Stimulated activated CD8-positive, alpha-beta memory T cell treated with anti-CD3 and anti-CD28 coated beads, Interleukin-7, amount 100 ng/mL, for 24 hours (primary cell): Measurements from ENCODE around the gene DIDO1.

Source experiments
- DNase-seq: peaks from one replicate; pipeline ENCODE4 v3.0.0-alpha.2; 2020; ENCODE audit warnings: low read depth

The DIDO1 gene

DNA sequence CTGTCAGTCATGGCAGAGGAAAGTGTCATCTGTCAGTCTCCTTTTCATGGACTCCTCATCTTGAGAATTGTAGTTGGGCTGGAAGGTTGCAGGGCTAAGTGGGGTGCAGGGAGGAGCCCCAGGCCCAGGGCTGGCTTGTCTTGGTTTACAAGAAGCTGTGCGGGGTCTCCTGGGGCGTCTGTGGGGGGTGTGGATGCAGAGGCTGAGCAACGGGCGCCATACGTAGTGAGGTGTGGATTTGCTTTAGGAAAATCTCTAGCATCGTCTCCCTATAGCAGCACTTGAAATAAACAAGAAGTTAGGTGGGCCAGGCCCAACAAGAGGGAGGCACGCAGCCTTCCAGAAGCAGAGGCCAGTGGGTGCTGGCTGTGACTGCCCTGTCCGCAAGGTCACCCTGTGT lies 24.4 kb upstream of the DIDO1 start:
- DNase-seq = no peak

DNA sequence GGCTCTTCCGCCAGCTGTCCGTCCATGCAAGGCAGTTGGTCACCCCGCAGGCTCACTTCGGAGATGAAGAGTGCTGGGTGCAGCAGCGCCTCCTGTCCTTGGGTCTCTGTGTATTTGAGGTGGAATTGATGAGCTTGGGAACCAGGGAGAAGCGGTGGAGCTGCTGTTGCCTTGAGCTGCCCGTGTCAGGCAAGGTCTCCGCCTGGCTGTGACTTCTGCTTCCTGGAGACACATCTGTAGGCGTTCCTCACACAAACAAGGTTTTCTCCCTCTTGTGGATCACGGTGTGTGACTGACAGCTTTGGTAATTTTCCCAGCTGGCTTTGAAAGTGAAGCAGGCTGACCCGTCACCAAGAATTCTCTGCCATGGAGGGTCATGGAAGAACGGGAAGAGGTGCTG lies 23.7 kb upstream of the DIDO1 start:
- no peak for DNase-seq

DNA sequence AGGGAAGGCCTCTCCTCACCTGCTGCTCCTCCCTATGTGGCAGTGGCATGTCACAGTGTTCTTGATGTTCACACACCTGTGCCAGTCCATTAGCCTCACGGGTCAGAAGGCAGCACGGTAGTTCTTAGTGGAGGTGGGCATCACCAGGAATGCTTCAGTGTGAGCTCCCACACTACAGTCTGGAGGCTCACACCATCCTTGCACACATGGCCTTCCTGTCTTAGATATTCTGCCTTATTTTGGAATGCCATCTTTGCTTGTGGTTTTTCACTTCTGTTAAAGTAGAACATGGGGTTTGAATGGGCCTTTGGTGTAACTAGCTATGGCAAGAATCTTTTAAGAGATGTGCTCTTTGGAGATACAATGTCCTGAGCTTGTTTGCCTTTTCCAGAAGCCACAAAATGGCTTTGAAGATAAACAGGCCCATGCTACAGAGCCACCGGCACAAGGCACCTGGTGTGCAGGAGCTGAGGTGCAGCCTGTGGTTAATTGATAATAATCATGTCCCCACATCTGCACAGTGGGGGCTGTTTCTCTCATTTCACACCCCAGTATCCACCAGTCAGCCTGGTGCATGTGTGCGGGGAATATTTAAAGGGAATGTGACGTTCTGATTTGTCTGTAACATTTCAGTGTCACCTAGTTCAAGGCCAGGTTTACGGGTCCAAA lies 23.0 kb upstream of the DIDO1 start:
- no peak for DNase-seq

DNA sequence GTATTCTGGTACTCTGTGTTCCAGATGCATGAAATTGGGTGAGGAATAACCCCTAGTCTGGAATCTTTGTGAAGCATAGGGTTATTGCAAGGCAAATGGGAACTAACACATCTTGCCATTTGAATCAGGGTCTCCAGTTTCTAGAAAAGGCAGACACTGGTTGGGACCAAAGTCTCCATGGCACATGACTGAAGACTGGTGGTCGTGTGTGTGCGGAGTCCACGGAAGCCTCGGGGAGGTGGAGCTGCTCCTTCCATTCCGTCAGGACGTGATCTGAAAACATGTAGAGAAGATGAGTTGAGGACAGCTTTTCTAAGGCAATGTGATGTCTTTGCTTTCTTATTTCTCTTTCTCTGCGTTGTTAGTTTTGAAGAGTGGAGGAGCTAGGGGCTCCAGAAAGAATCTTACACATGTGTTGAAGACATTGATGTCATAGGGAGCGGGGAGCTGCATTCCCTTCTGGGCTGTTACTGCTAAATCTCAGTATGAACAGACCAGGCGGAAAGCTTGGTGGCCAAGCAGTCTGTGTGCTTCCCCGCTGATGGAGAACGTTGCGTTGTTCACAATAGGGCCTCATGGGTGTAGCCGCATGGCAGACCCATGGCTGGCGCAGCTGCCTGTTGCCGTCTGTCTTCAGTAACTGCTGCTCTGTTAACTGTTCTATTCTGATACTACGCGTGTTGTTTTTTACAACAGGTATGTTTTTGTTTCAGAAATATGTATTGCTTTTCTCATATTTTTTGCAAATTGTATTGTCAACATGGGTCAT lies 21.4 kb upstream of the DIDO1 start:
- DNase-seq = no peak

DNA sequence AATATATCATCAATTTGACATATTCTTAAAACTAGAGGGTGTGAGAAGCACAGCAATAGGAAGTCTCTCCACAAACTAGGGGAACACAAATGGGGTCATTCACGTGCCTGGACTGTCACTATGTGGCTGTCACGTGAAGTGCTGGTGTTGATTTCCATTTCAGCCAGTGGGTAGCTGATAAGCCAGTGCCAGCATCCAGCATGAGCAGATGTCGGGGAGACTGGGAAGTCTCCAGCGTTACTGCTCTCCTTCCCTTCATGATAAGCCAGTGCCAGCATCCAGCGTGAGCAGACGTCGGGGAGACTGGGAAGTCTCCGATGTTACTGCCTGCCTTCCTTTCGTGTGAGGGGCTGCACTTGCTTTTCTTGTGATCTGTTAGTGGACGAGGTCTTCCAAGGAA lies 20.6 kb upstream of the DIDO1 start:
- DNase-seq = no peak

DNA sequence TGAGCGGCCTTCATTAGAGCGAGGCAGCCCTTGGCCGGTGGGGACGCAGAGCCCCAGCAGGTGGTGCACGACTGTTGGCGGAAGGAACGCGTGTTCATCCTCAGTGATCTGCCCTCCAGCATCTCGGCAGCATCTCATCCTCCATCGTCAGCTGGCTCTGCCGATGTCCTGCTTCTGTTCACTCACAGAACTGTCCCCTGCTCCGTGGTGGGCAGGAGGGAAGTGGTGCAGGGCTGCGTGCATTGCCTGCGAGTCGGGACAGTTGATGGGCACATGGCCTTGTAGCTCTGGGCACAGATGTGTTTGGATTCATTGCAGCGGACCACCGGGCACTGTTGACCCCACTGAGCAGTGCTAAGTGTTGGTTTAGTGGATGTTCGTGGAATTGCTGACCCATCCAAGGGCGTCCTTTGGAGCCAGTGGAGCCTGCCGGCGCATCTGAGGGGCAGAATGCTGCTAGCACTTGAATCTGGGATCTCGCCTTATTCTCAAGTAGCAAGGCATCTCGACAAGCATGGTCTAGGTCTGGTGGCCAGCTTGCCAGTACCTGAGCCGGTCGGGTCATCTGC lies 19.6 kb upstream of the DIDO1 start:
- no peak for DNase-seq

DNA sequence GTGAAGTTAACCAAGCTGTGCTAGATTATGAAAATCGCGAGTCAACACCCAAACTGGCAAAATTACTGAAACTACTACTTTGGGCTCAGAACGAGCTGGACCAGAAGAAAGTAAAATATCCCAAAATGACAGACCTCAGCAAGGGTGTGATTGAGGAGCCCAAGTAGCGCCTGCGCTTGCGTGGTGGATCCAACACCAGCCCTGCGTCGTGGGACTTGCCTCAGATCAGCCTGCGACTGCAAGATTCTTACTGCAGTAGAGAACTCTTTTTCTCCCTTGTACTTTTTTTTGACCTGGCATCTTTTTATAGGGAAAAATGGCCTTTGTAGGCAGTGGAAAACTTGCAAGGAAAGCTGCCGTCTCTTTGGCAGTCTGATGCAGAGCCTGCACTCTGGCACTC lies 18.4 kb upstream of the DIDO1 start:
- no peak for DNase-seq

DNA sequence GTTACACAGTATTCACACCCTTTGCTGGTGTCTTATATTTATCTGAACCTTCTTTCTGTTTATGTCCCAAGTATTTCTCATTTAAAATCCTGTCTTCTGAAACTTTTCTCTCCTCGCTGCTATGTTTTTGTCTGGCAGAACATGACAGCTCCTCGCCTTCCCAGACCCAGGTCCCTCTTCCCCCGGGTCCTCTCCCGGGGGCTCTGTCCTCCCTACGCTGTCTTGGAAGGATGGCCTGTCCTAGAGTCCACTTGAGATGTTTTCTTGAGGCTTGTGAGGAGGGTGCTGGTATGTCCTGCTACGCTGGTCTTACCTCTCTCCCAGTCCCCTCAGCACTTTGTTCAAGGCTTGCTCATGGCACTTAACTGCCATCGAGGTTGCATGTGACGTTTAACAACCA lies 17.9 kb upstream of the DIDO1 start:
- no peak for DNase-seq

DNA sequence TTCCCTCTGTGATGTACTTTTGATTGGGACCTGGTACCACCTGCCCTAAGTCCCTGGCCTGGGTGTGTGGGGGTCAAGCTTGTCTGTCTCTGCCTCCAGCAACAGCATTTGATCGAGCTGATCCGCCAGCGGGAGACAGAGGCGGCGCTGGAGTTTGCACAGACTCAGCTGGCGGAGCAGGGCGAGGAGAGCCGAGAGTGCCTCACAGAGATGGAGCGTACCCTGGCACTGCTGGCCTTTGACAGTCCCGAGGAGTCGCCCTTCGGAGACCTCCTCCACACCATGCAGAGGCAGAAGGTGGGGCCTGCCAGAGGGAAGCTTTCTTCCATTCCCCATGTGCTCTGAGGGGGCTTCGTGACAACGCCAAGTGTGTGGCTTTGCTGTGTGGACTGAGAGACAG lies 17.1 kb upstream of the DIDO1 start:
- DNase-seq = no peak

DNA sequence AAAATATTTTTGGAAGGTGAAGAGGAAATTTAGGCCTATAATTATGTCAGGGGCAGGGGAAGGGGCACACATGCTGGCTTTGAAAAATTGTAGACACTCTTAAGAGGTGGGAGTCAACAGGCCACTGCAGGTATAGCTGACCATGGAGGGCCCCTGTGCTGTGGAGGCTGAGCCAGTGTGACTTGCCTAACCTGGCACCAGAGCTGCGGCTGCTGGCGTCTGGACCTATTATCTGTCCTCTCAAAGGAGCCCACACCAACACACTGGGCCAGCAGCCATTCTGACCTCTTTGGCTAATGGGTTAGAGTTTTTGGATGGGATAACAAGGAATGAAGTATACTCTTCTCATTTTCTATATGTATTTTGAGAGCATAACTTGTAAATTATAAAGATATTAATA lies 16.2 kb upstream of the DIDO1 start:
- no peak for DNase-seq

DNA sequence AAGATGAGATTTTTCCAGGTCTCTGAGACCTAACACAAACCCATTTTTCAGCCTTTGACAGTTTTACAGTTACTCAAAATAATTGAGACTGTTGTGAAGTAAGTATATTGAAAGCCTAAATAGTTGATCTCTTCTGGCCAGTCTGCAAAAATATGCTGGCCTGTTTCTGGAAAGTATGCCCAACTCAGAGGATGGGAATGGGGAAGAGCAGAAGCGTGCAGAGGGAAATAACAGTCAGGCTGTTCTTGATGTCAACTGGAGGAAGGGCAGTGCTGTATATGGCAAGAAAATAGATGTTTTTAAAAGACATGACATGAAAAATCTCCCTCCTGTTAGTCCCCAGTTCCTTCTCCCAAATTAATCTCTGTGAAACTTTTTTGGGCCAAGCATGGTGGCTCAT lies 15.5 kb upstream of the DIDO1 start:
- DNase-seq = no peak

DNA sequence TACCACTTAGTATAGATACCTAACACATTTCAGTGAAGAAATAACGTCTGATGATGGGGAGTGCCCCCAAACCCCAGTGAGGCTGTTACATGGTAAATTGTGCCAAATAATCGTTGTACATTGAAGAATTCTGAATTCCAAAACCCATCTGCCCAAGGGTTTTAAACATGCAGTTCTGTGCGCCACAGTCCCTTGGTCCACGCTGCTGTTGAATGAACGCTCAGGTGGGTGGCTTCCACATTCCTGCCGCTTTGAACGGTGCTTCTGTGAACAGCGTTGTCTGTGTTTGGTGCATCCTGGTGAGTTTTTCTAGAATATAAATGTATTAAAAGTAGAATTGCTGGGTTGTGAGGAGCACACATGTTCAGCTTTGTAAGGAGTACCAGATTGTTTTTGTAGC lies 14.6 kb upstream of the DIDO1 start:
- DNase-seq = no peak

DNA sequence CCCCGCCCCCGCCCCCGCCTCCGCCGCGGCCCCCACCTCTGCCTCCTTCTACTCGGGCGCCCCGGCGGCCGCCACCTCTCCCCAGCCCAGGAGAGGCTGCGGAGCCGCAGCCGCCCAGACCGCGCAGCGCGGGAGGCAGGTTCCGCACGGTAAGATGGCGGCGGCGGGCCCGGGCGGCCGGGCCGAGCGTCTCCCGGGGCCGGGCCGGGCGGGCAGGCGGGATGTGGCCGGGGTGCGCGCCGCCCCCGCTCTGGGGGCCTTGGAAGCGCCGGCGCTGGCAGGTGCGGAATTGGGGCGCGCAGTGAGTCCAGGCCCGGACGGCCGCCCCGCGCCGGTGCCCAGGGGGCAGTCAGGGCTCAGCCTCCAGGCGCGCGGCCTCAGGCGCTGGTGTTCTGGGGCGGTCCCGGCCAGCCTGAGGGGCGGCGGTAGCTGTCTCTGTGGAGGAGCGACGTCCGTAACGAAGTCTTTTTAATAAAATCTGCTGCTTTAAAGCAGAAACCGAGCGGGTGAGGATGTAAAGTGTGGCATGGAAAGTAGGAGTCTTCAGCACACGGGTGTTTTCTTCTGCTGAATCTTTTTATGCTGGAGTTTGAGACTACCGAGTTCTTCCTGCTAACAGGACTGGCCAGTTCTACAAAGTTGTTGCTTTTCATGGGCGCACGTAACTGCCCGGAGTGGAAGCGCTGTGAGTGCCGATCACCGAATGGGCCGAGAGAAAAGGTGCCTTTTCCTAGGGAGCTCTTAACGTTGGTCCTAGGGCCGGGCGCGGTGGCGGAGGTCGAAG lies 12.0 kb upstream of the DIDO1 start, which contains the start of gene GID8:
Gene GID8, plus strand, starts transcription at position 43 of the 784 bp plus-strand sequence. CDS start 3,356 bp downstream, outside the sequence.
- no peak for DNase-seq

DNA sequence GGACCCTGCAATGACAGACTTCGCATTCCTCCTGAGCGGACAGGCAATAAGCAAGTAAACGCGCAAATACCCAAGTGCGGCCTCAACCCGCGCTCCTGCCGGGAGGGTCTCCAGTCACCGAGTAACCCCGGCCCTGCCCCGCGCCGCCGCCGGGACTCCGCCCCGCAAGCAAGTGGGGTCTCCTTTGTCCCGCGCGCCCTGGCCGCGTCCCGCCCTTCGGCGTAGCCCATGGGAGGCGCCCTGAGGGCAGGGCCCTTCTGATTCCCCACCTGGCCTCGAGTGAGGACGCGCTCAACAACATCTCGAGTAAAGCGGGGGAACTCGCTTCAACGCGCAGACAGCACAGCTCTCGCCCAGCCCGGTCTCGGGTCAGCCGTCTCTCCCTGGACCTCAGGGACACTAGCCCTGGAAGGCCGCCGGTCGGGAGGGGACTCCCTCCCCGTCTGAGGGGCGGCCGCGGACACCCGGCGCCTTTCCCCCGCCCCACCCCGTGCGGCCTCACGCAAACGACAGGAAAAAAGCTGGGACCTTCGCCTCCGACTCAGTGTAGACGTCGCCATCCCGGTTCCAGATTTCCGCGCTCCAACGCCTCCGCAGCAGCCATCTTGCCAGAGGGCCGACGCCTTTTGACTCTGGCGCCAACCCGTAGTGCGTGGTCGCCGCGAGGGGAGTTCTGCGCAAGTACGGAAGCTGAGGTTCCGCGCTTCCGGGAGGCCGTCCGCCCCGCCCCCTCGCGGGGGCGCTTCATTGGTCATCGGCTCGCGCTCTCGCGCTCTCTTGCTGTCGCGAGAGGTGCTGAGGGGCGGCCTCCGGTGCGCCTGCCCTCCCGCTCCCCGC lies 11.2 kb upstream of the DIDO1 start:
- peak; percentile 90 for DNase-seq

DNA sequence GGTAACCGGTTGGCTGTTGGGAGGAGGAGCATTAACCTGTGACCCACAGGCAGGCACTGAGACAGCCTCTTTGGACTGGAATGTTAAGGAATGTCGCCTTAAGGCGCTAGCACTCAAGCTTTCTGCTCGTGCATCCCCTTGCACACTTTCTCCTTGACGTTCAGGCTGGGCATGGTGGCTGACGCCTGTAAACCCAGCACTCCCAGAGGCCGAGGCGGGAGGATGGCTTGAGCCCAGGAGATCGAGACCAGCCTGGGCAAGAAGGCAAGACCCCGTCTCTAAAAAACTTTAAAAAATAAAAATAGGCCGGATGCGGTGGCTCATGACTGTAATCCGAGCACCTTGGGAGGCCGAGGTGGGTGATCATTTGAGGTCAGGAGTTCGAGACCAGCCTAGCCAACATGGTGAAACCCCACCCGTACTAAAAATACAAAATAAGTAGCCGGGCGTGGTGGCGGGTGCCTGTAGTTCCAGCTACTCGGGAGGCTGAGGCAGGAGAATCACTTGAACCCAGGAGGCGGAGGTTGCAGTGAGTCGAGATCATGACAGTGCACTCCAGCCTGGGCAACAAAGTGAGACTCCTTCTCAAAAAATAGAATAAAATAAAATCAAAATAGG lies 9.8 kb upstream of the DIDO1 start:
- DNase-seq = no peak

DNA sequence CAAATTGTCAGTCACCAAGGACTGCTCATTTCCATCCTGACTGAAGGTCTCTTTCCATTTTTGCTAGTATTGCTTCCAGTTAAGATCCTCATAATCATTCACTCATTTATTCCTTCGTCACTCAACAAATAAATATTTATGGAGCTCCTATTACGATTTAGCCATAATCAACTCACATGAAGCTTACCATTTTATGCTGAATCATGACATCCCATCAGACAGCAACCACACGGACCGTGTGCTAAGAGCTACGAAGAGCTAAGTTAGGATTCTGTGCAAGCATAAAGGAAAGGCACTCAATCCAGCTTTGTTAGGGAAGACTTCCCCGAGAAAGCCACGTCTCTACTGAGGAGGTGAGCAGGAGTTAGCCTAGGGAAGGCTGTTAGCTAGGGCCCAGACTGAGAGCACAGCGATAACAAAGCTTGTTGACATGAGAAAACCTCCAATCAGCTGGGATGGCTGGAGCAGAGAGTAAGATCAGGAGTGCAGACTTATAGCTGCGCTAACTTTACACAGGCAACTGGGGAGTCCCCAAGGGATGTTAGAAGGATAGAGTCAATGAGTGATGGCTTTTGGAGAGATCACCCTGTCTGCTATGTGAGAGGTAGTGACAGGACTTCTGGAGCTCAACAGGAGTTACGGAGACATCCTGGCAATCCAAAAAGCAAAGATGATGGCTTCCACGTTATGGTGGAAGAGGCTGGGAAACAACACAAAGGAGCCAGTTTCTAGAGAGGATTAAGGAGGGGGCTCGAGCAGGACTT lies 9.1 kb upstream of the DIDO1 start:
- DNase-seq = no peak

DNA sequence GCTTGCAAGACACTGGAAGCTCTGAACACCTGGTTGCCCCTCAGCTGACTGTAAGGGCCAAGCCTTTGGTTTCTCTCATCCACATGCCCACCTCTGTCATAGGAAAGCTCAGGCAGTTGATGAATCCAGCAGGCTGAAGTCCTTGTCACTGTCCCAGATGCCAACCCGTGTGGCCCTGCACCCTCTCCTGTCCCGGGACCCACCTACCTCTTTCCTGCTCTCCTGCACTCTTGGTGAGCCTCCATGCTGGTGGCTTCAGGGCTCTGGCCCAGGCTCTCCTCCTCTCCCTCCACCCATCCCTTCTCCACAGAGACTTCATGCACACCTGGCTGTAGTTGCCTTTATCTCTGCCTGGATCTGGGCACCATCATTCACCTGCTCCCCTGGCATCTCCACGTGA lies 7.7 kb upstream of the DIDO1 start:
- no peak for DNase-seq

DNA sequence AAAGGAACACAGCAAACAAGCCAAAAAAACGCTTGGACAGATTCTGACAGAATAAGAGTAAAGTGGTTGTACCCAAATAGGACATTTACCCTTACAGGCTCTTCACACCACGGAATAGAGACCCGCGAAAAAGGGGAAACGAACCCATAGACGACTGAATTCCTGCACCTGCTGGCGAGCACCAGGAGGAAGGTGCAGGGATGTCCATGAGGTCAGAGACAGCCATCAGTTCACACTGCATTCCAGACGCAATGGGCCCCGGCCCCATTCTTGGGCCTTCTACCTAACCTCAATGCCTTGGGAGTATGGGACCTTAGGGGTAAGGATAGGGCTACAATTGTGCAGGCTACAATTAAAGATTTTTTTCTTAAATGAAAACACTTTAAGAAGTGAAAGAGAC lies 5.2 kb upstream of the DIDO1 start:
- DNase-seq = no peak

DNA sequence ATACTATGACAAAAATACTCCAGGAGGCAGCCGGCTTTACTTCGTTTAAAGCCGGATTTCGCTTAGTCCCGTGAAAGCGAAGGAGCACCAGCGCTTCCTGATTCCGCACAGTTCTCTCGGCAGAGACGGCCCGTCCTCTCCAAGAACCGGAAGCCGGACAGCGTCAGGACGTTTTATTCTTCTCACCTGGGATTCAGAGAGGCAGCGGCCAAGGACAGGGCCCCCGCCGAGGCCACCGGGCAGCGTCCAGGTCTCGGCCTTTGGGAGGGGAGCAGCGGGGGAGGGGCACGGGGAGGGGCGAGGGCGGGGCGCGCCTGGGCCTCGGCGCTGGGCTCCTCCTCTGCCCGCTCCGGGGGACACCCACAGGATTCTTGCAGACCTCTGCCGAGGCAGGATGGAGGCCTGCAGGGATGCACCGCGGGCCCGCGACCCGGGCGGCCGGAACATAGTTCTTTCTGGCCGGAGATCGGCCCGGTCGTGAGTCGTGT lies 2.8 kb upstream of the DIDO1 start:
- DNase-seq = no peak

DNA sequence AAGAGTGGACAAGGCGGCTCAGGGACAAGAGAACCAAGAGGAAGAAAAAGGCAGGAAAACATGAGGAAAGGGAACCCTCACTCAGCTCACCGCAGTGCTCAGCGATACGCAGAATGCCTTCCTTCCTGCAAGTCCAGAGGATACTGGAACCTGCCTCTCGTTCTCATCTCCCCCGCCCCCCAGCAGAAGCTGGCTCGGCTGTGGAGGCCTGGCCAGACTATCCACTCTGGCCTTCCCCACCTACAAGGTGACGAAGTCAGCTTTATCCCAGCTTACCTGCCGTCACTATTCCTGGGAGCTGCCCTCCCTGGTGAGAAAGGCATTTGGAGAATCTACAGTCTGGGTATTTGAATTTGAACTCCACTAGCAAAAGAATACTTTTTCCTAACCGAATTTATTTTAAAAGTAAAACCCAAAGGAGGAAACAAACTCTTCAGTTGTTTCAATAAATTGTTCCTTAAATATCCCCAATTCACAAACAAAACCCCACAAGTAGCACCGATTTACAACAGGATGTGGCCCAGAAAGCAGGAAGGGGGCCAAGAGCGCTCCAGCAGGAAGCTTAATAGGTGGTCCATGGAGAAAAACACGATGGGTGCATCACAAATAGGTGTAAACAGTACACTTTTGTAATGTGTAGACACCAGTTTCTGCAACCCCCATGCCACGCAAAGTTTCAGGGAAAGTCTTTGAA lies 2.1 kb upstream of the DIDO1 start:
- no peak for DNase-seq
